ENCODE data around the gene TENM3. TPM values are rescaled to one million over a fixed set of nuclear protein-coding genes. Genes with fewer than 3 reads are reported as not detected.

The TENM3 gene
- total RNA-seq, 2 experiments from 2014 or later = not detected

GRCh38 chr4:182486881-182487280 lies 243.7 kb downstream of the TENM3 start:
- Mint-ChIP-seq H3K4me3 (no peak overlapping the region), H3K27me3 (ENCODE audit: low read depth) (peaks cover 12% of the 10 kb centered on the region), H3K4me1 (ENCODE audit: low read depth) (peaks cover under 1% of the 10 kb centered on the region), H3K36me3 (ENCODE audit: low read depth) (no peaks in the 10 kb centered on the region), H3K9me3 (no peaks in the 10 kb centered on the region), H3K27ac (no peak overlapping the region)
- CTCF ChIA-PET = interaction anchor here (0.6 to 1.3 kb wide), 3 partner anchors 9 to 915 kb away, joined by 3 to 4 read pairs (median 3); no protein-coding TSS in a partner anchor
- intact Hi-C loops (cut with micrococcal nuclease) = loop anchor here (10.0 kb wide), 1 partner anchor 908 kb away; no protein-coding TSS in a partner anchor
- DNase-seq = no peak

GRCh38 chr4:182488896-182489295 lies 245.7 kb downstream of the TENM3 start:
- CTCF ChIA-PET = interaction anchor here (0.5 kb wide), 1 partner anchor 30 kb away, joined by 3 read pairs; no protein-coding TSS in a partner anchor
- Mint-ChIP-seq H3K4me1 (ENCODE audit: low read depth) (peaks cover 10% of the 10 kb centered on the region), H3K36me3 (ENCODE audit: low read depth) (no peaks in the 10 kb centered on the region), H3K27me3 (ENCODE audit: low read depth) (peaks cover 12% of the 10 kb centered on the region), H3K9me3 (no peaks in the 10 kb centered on the region), H3K27ac (no peak overlapping the region), H3K4me3 (no peak overlapping the region)
- intact Hi-C loops (cut with micrococcal nuclease) = loop anchor here (10.0 kb wide), 1 partner anchor 906 kb away; no protein-coding TSS in a partner anchor
- no peak for DNase-seq

GRCh38 chr4:182489607-182490006 lies 246.4 kb downstream of the TENM3 start:
- DNase-seq = no peak
- H3K4me1 Mint-ChIP-seq (ENCODE audit: low read depth) = peaks cover 10% of the 10 kb centered on the region
- H3K9me3 Mint-ChIP-seq = no peaks in the 10 kb centered on the region
- no peak overlapping the region for H3K4me3 Mint-ChIP-seq
- H3K27ac Mint-ChIP-seq = no peak overlapping the region
- intact Hi-C loops (cut with micrococcal nuclease) = loop anchor here (10.0 kb wide), 1 partner anchor 905 kb away; no protein-coding TSS in a partner anchor
- CTCF ChIA-PET = no interaction called here
- H3K27me3 Mint-ChIP-seq (ENCODE audit: low read depth) = peaks cover 12% of the 10 kb centered on the region
- no peaks in the 10 kb centered on the region for H3K36me3 Mint-ChIP-seq (ENCODE audit: low read depth)

- peaks cover 8% of the 10 kb centered on the region for H3K27me3 Mint-ChIP-seq (ENCODE audit: low read depth)
- H3K4me3 Mint-ChIP-seq = no peak overlapping the region
- H3K4me1 Mint-ChIP-seq (ENCODE audit: low read depth) = peaks cover 10% of the 10 kb centered on the region
- no peaks in the 10 kb centered on the region for H3K9me3 Mint-ChIP-seq
- no peaks in the 10 kb centered on the region for H3K36me3 Mint-ChIP-seq (ENCODE audit: low read depth)
- intact Hi-C loops (cut with micrococcal nuclease) = no loop called here
- no peak for DNase-seq
- H3K27ac Mint-ChIP-seq = no peak overlapping the region
- CTCF ChIA-PET = no interaction called here
Measured at GRCh38 chr4:182491719-182492118, 248.5 kb downstream of the TENM3 start.

- intact Hi-C loops (cut with micrococcal nuclease) = no loop called here
- H3K9me3 Mint-ChIP-seq = no peaks in the 10 kb centered on the region
- peaks cover 8% of the 10 kb centered on the region for H3K27me3 Mint-ChIP-seq (ENCODE audit: low read depth)
- peaks cover 10% of the 10 kb centered on the region for H3K4me1 Mint-ChIP-seq (ENCODE audit: low read depth)
- CTCF ChIA-PET = no interaction called here
- DNase-seq = no peak
- no peak overlapping the region for H3K27ac Mint-ChIP-seq
- no peaks in the 10 kb centered on the region for H3K36me3 Mint-ChIP-seq (ENCODE audit: low read depth)
- no peak overlapping the region for H3K4me3 Mint-ChIP-seq
Measured at GRCh38 chr4:182492423-182492822, 249.2 kb downstream of the TENM3 start.

GRCh38 chr4:182493377-182493776 lies 250.2 kb downstream of the TENM3 start:
- H3K4me1 Mint-ChIP-seq (ENCODE audit: low read depth) = peaks cover 10% of the 10 kb centered on the region
- intact Hi-C loops (cut with micrococcal nuclease) = no loop called here

GRCh38 chr4:182494103-182494502 lies 250.9 kb downstream of the TENM3 start:
- no peak for DNase-seq
- no peak overlapping the region for H3K4me3 Mint-ChIP-seq
- H3K9me3 Mint-ChIP-seq = no peaks in the 10 kb centered on the region
- intact Hi-C loops (cut with micrococcal nuclease) = no loop called here
- H3K27ac Mint-ChIP-seq = no peak overlapping the region
- peaks cover 10% of the 10 kb centered on the region for H3K4me1 Mint-ChIP-seq (ENCODE audit: low read depth)
- CTCF ChIA-PET = no interaction called here
- H3K36me3 Mint-ChIP-seq (ENCODE audit: low read depth) = no peaks in the 10 kb centered on the region
- peaks cover 15% of the 10 kb centered on the region for H3K27me3 Mint-ChIP-seq (ENCODE audit: low read depth)

More at GRCh38 chr4:182493377-182493776, 250.2 kb downstream of the TENM3 start:
- Mint-ChIP-seq H3K36me3 (ENCODE audit: low read depth) (no peaks in the 10 kb centered on the region), H3K27me3 (ENCODE audit: low read depth) (peaks cover 10% of the 10 kb centered on the region), H3K27ac (no peak overlapping the region), H3K9me3 (no peaks in the 10 kb centered on the region), H3K4me3 (no peak overlapping the region)
- CTCF ChIA-PET = no interaction called here
- no peak for DNase-seq

- no peak overlapping the region for H3K4me3 Mint-ChIP-seq
- intact Hi-C loops (cut with micrococcal nuclease) = no loop called here
- no peaks in the 10 kb centered on the region for H3K36me3 Mint-ChIP-seq (ENCODE audit: low read depth)
- peaks cover 10% of the 10 kb centered on the region for H3K4me1 Mint-ChIP-seq (ENCODE audit: low read depth)
- no peak for DNase-seq
- peaks cover 15% of the 10 kb centered on the region for H3K27me3 Mint-ChIP-seq (ENCODE audit: low read depth)
- no peaks in the 10 kb centered on the region for H3K9me3 Mint-ChIP-seq
- no peak overlapping the region for H3K27ac Mint-ChIP-seq
- CTCF ChIA-PET = no interaction called here
Measured at GRCh38 chr4:182495031-182495430, 251.8 kb downstream of the TENM3 start.

GRCh38 chr4:182495645-182496385 lies 252.6 kb downstream of the TENM3 start:
- no peak overlapping the region for H3K4me3 Mint-ChIP-seq
- no peaks in the 10 kb centered on the region for H3K9me3 Mint-ChIP-seq
- peaks cover 12% of the 10 kb centered on the region for H3K27me3 Mint-ChIP-seq (ENCODE audit: low read depth)
- intact Hi-C loops (cut with micrococcal nuclease) = no loop called here
- peaks cover 10% of the 10 kb centered on the region for H3K4me1 Mint-ChIP-seq (ENCODE audit: low read depth)
- no peaks in the 10 kb centered on the region for H3K36me3 Mint-ChIP-seq (ENCODE audit: low read depth)
- no peak overlapping the region for H3K27ac Mint-ChIP-seq
- no peak for DNase-seq
- CTCF ChIA-PET = no interaction called here

GRCh38 chr4:182496408-182496807 lies 253.2 kb downstream of the TENM3 start:
- H3K4me1 Mint-ChIP-seq (ENCODE audit: low read depth) = peaks cover 10% of the 10 kb centered on the region

GRCh38 chr4:182502064-182502463 lies 258.9 kb downstream of the TENM3 start:
- no peak overlapping the region for H3K4me3 Mint-ChIP-seq
- no peaks in the 10 kb centered on the region for H3K9me3 Mint-ChIP-seq
- H3K27ac Mint-ChIP-seq = no peak overlapping the region
- CTCF ChIA-PET = no interaction called here
- DNase-seq = no peak
- H3K4me1 Mint-ChIP-seq (ENCODE audit: low read depth) = no peaks in the 10 kb centered on the region
- peaks cover 19% of the 10 kb centered on the region for H3K27me3 Mint-ChIP-seq (ENCODE audit: low read depth)
- intact Hi-C loops (cut with micrococcal nuclease) = no loop called here
- H3K36me3 Mint-ChIP-seq (ENCODE audit: low read depth) = no peaks in the 10 kb centered on the region

More at GRCh38 chr4:182496408-182496807, 253.2 kb downstream of the TENM3 start:
- Mint-ChIP-seq H3K4me3 (no peak overlapping the region), H3K36me3 (ENCODE audit: low read depth) (no peaks in the 10 kb centered on the region), H3K9me3 (no peaks in the 10 kb centered on the region), H3K27me3 (ENCODE audit: low read depth) (peaks cover 11% of the 10 kb centered on the region), H3K27ac (no peak overlapping the region)
- CTCF ChIA-PET = interaction anchor here (0.7 kb wide), 1 partner anchor 354 kb away, joined by 3 read pairs; no protein-coding TSS in a partner anchor
- intact Hi-C loops (cut with micrococcal nuclease) = no loop called here
- no peak for DNase-seq

- intact Hi-C loops (cut with micrococcal nuclease) = no loop called here
- no peak for DNase-seq
- H3K4me3 Mint-ChIP-seq = no peak overlapping the region
- H3K27me3 Mint-ChIP-seq (ENCODE audit: low read depth) = peaks cover 14% of the 10 kb centered on the region
- H3K9me3 Mint-ChIP-seq = no peaks in the 10 kb centered on the region
- H3K36me3 Mint-ChIP-seq (ENCODE audit: low read depth) = no peaks in the 10 kb centered on the region
- CTCF ChIA-PET = no interaction called here
- no peaks in the 10 kb centered on the region for H3K4me1 Mint-ChIP-seq (ENCODE audit: low read depth)
- no peak overlapping the region for H3K27ac Mint-ChIP-seq
Measured at GRCh38 chr4:182504463-182504862, 261.3 kb downstream of the TENM3 start.

- intact Hi-C loops (cut with micrococcal nuclease) = no loop called here
- DNase-seq = no peak
- H3K9me3 Mint-ChIP-seq = no peaks in the 10 kb centered on the region
- H3K27me3 Mint-ChIP-seq (ENCODE audit: low read depth) = peaks cover 18% of the 10 kb centered on the region
- no peaks in the 10 kb centered on the region for H3K4me1 Mint-ChIP-seq (ENCODE audit: low read depth)
- no peak overlapping the region for H3K4me3 Mint-ChIP-seq
- CTCF ChIA-PET = no interaction called here
- H3K27ac Mint-ChIP-seq = no peak overlapping the region
- no peaks in the 10 kb centered on the region for H3K36me3 Mint-ChIP-seq (ENCODE audit: low read depth)
Measured at GRCh38 chr4:182507805-182508204, 264.6 kb downstream of the TENM3 start.
